Measurements from ENCODE around the gene SGIP1.

The SGIP1 gene

GRCh38 chr1:66678146-66678545, 144.2 kb downstream of the SGIP1 start:
- Histone ChIP-seq H3K36me3 (ENCODE audit: insufficient read depth, low read length) (no peaks in the 10 kb centered on the region), H3F3A (ENCODE audit: insufficient read depth, low read length) (no peaks in the 10 kb centered on the region), H2AFZ (ENCODE audit: low read length) (no peak overlapping the region), H3K4me1 (ENCODE audit: insufficient read depth, low read length, severe bottlenecking) (no peaks in the 10 kb centered on the region), H3K9me3 (ENCODE audit: low read length) (no peaks in the 10 kb centered on the region), H3K27me3 (ENCODE audit: insufficient read depth, low read length) (no peaks in the 10 kb centered on the region), H3K27ac (ENCODE audit: low read depth, low read length, poor library complexity, severe bottlenecking) (no peak overlapping the region), H4K20me1 (ENCODE audit: insufficient read depth, low read length) (no peaks in the 10 kb centered on the region), H3K79me2 (ENCODE audit: insufficient read depth, low read length) (no peaks in the 10 kb centered on the region), H3K9me2 (ENCODE audit: low read depth, low read length) (no peaks in the 10 kb centered on the region), H3K4me2 (ENCODE audit: low read length) (no peak overlapping the region), H3K9ac (ENCODE audit: low read length) (no peak overlapping the region), H3K4me3 (ENCODE audit: low read depth, low read length, poor library complexity, severe bottlenecking) (no peak overlapping the region)
- TF ChIP-seq EZH2 (IDR thresholded peaks at IDR 0.05; ENCODE audit: borderline replicate concordance, low read length): no peak
- TF ChIP-seq, protein P1, sequence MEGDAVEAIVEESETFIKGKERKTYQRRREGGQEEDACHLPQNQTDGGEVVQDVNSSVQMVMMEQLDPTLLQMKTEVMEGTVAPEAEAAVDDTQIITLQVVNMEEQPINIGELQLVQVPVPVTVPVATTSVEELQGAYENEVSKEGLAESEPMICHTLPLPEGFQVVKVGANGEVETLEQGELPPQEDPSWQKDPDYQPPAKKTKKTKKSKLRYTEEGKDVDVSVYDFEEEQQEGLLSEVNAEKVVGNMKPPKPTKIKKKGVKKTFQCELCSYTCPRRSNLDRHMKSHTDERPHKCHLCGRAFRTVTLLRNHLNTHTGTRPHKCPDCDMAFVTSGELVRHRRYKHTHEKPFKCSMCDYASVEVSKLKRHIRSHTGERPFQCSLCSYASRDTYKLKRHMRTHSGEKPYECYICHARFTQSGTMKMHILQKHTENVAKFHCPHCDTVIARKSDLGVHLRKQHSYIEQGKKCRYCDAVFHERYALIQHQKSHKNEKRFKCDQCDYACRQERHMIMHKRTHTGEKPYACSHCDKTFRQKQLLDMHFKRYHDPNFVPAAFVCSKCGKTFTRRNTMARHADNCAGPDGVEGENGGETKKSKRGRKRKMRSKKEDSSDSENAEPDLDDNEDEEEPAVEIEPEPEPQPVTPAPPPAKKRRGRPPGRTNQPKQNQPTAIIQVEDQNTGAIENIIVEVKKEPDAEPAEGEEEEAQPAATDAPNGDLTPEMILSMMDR (IDR thresholded peaks at IDR 0.05; ENCODE audit: low read length): no peak

- Histone ChIP-seq H3K27me3 (ENCODE audit: insufficient read depth, low read length) (no peaks in the 10 kb centered on the region), H3K79me2 (ENCODE audit: insufficient read depth, low read length) (no peaks in the 10 kb centered on the region), H2AFZ (ENCODE audit: low read length) (no peak overlapping the region), H3K27ac (ENCODE audit: low read depth, low read length, poor library complexity, severe bottlenecking) (no peak overlapping the region), H3K9ac (ENCODE audit: low read length) (no peak overlapping the region), H3F3A (ENCODE audit: insufficient read depth, low read length) (no peaks in the 10 kb centered on the region), H3K36me3 (ENCODE audit: insufficient read depth, low read length) (no peaks in the 10 kb centered on the region), H3K4me1 (ENCODE audit: insufficient read depth, low read length, severe bottlenecking) (no peaks in the 10 kb centered on the region), H3K4me2 (ENCODE audit: low read length) (no peak overlapping the region), H3K9me3 (ENCODE audit: low read length) (no peaks in the 10 kb centered on the region), H4K20me1 (ENCODE audit: insufficient read depth, low read length) (no peaks in the 10 kb centered on the region), H3K4me3 (ENCODE audit: low read depth, low read length, poor library complexity, severe bottlenecking) (no peak overlapping the region), H3K9me2 (ENCODE audit: low read depth, low read length) (no peaks in the 10 kb centered on the region)
- TF ChIP-seq, protein P1 (IDR thresholded peaks at IDR 0.05; ENCODE audit: low read length): no peak
- TF ChIP-seq EZH2 (IDR thresholded peaks at IDR 0.05; ENCODE audit: borderline replicate concordance, low read length): no peak
Observed at GRCh38 chr1:66679140-66679539, 145.2 kb downstream of the SGIP1 start.

- Histone ChIP-seq H3K27me3 (ENCODE audit: insufficient read depth, low read length) (no peaks in the 10 kb centered on the region), H3K9ac (ENCODE audit: low read length) (no peak overlapping the region), H3F3A (ENCODE audit: insufficient read depth, low read length) (no peaks in the 10 kb centered on the region), H3K4me3 (ENCODE audit: low read depth, low read length, poor library complexity, severe bottlenecking) (no peak overlapping the region), H3K9me3 (ENCODE audit: low read length) (no peaks in the 10 kb centered on the region), H3K4me1 (ENCODE audit: insufficient read depth, low read length, severe bottlenecking) (no peaks in the 10 kb centered on the region), H3K9me2 (ENCODE audit: low read depth, low read length) (no peaks in the 10 kb centered on the region), H3K36me3 (ENCODE audit: insufficient read depth, low read length) (no peaks in the 10 kb centered on the region), H3K79me2 (ENCODE audit: insufficient read depth, low read length) (no peaks in the 10 kb centered on the region), H3K4me2 (ENCODE audit: low read length) (no peak overlapping the region), H4K20me1 (ENCODE audit: insufficient read depth, low read length) (no peaks in the 10 kb centered on the region), H2AFZ (ENCODE audit: low read length) (no peak overlapping the region), H3K27ac (ENCODE audit: low read depth, low read length, poor library complexity, severe bottlenecking) (no peak overlapping the region)
- no peak for TF ChIP-seq EZH2 (IDR thresholded peaks at IDR 0.05; ENCODE audit: borderline replicate concordance, low read length)
- TF ChIP-seq, protein P1 (IDR thresholded peaks at IDR 0.05; ENCODE audit: low read length): no peak
Observed at GRCh38 chr1:66681686-66682085, 147.7 kb downstream of the SGIP1 start.
